Hematopoietic multipotent progenitor cell treated with erythropoietin and hydrocortisone succinate and interleukin-3 and kit ligand, for 6 days (in vitro differentiated cells): ENCODE measurements around the gene TYMP.
"Not testable (repeated sequence)": the region's sequence is repeated elsewhere in the genome, so short reads cannot be mapped to it uniquely, and the experiment has no call there.

Source experiments
- DNase-seq: peaks from one replicate; pipeline ENCODE4 v3.0.0-alpha.2; 2015

Gene TYMP

GRCh38 chr22:50562523-50563412, 33.0 kb upstream of the TYMP start, which contains the start of gene SYCE3:
Gene SYCE3 (minus strand): TSS chr22:50562919. CDS start chr22:50556405, 6,514 bp downstream.
- DNase-seq = peak; percentile 99

- no peak for DNase-seq
Observed at GRCh38 chr22:50561401-50562358, 31.9 kb upstream of the TYMP start.

GRCh38 chr22:50560034-50560433, 30.2 kb upstream of the TYMP start:
- DNase-seq = no peak

GRCh38 chr22:50556703-50557102, 26.9 kb upstream of the TYMP start:
- DNase-seq = no peak

- DNase-seq = no peak
Observed at GRCh38 chr22:50553310-50553709, 23.5 kb upstream of the TYMP start.

GRCh38 chr22:50551160-50551752, 21.4 kb upstream of the TYMP start:
- no peak for DNase-seq

GRCh38 chr22:50550395-50550794, 20.6 kb upstream of the TYMP start:
- DNase-seq = no peak

- DNase-seq = no peak
Observed at GRCh38 chr22:50548921-50549790, 19.3 kb upstream of the TYMP start.

GRCh38 chr22:50548040-50548920, 18.5 kb upstream of the TYMP start:
- no peak for DNase-seq

GRCh38 chr22:50547263-50547985, 17.6 kb upstream of the TYMP start:
- no peak for DNase-seq

GRCh38 chr22:50546326-50547262, 16.8 kb upstream of the TYMP start:
- DNase-seq = no peak

- peak; percentile 68 for DNase-seq
Observed at GRCh38 chr22:50545522-50546325, 15.9 kb upstream of the TYMP start, which contains the start of gene KLHDC7B. Gene KLHDC7B (plus strand): TSS chr22:50545899. CDS start chr22:50546244, 345 bp downstream.

- DNase-seq = peak; percentile 66
Observed at GRCh38 chr22:50544746-50545253, 15.0 kb upstream of the TYMP start.

GRCh38 chr22:50544078-50544745, 14.4 kb upstream of the TYMP start:
- DNase-seq = peak; percentile 87

- peak; percentile 49 for DNase-seq
Observed at GRCh38 chr22:50542416-50542927, 12.7 kb upstream of the TYMP start.

GRCh38 chr22:50541667-50542026, 11.8 kb upstream of the TYMP start:
- DNase-seq = not testable (repeated sequence)

- no peak for DNase-seq
Observed at GRCh38 chr22:50540381-50540780, 10.6 kb upstream of the TYMP start.
